SU-DHL-6 (cell line): ENCODE measurements around the gene MEIS3.

Experiments used
- CTCF ChIP-seq: fragments of 200-600 bp; sonication (generic); IDR thresholded peaks from one replicate; pipeline ENCODE4 v1.5.1; 2017; ENCODE audit warnings: antibody characterized with exemption, mild to moderate bottlenecking, low read length, moderate library complexity; ENCODE audit not compliant: insufficient read depth, poor library complexity, severe bottlenecking
- EZH2phosphoT487 ChIP-seq: fragments of 200-600 bp; sonication (generic), shearing (Covaris generic); conservative IDR thresholded peaks from 2 replicates; pipeline ENCODE4 v1.6.1; 2018; ENCODE audit warnings: mild to moderate bottlenecking, antibody characterized with exemption, low read length, moderate library complexity, mixed read lengths

- TF ChIP-seq CTCF (no peak), EZH2phosphoT487 (no peak)
Measured at GRCh38 chr19:47402504-47402903, 16.8 kb downstream of the MEIS3 start.
